ENCODE measurements around the gene NHS. TPM values are rescaled to one million over a fixed set of nuclear protein-coding genes. Genes with fewer than 3 reads are reported as not detected.

The NHS gene
- total and polyA plus RNA-seq, 5 donors from 2014 or later = 0.03 to 1.3 (median 0.05) TPM; not detected in 2

GRCh38 chrX:17552044-17552650, 177.1 kb downstream of the NHS start:
- Mint-ChIP-seq H3K4me3 (no peak overlapping the region), H3K4me1 (no peaks in the 10 kb centered on the region), H3K27ac (no peak overlapping the region), H3K36me3 (no peaks in the 10 kb centered on the region), H3K27me3 (no peaks in the 10 kb centered on the region), H3K9me3 (peaks cover 0 to 6% (median 0%) of the 10 kb centered on the region in 7 donors)
- H3K27me3 ChIP-seq (ENCODE audit: control insufficient read depth, insufficient read depth, low read length) = no peaks in the 10 kb centered on the region
- H3K36me3 ChIP-seq (ENCODE audit: control insufficient read depth, insufficient read depth, low read length) = no peaks in the 10 kb centered on the region
- ATAC-seq (ENCODE audit: low read depth in 2 of 2) = no peak
- H3K27ac ChIP-seq (ENCODE audit: insufficient read depth, low read length, poor library complexity, severe bottlenecking) = no peak overlapping the region
- no peaks in the 10 kb centered on the region for H3K9me3 ChIP-seq (ENCODE audit: control insufficient read depth in 2 of 2, low read length in 2 of 2)
- DNase-seq = no peak
- no peak overlapping the region for H3K4me3 ChIP-seq (ENCODE audit: low read depth, low read length)
- H3K4me1 ChIP-seq (ENCODE audit: control insufficient read depth, insufficient read depth, low read length, poor library complexity, severe bottlenecking) = no peaks in the 10 kb centered on the region

GRCh38 chrX:17553469-17553868, 178.5 kb downstream of the NHS start:
- H3K4me3 ChIP-seq (ENCODE audit: low read depth, low read length) = no peak overlapping the region
- Mint-ChIP-seq H3K27ac (no peak overlapping the region), H3K4me1 (no peaks in the 10 kb centered on the region), H3K36me3 (no peaks in the 10 kb centered on the region), H3K27me3 (no peaks in the 10 kb centered on the region), H3K9me3 (peaks cover 0 to 6% (median 0%) of the 10 kb centered on the region in 7 donors), H3K4me3 (no peak overlapping the region)
- ATAC-seq (ENCODE audit: low read depth in 2 of 2) (no peak), DNase-seq (no peak)
- no peaks in the 10 kb centered on the region for H3K36me3 ChIP-seq (ENCODE audit: control insufficient read depth, insufficient read depth, low read length)
- no peaks in the 10 kb centered on the region for H3K27me3 ChIP-seq (ENCODE audit: control insufficient read depth, insufficient read depth, low read length)
- no peaks in the 10 kb centered on the region for H3K9me3 ChIP-seq (ENCODE audit: control insufficient read depth in 2 of 2, low read length in 2 of 2)
- no peaks in the 10 kb centered on the region for H3K4me1 ChIP-seq (ENCODE audit: control insufficient read depth, insufficient read depth, low read length, poor library complexity, severe bottlenecking)
- no peak overlapping the region for H3K27ac ChIP-seq (ENCODE audit: insufficient read depth, low read length, poor library complexity, severe bottlenecking)

- Mint-ChIP-seq H3K27ac (no peak overlapping the region), H3K36me3 (no peaks in the 10 kb centered on the region)
- no peak for DNase-seq
These were observed 179.0 kb downstream of the NHS start for GRCh38 chrX:17553961-17554482.

GRCh38 chrX:17554914-17555313, 179.9 kb downstream of the NHS start:
- ATAC-seq (ENCODE audit: low read depth in 2 of 2) = no peak
- H3K36me3 Mint-ChIP-seq = no peaks in the 10 kb centered on the region
- Histone ChIP-seq H3K27ac (ENCODE audit: insufficient read depth, low read length, poor library complexity, severe bottlenecking) (no peak overlapping the region), H3K36me3 (ENCODE audit: control insufficient read depth, insufficient read depth, low read length) (no peaks in the 10 kb centered on the region), H3K9me3 (ENCODE audit: control insufficient read depth in 2 of 2, low read length in 2 of 2) (no peaks in the 10 kb centered on the region), H3K4me1 (ENCODE audit: control insufficient read depth, insufficient read depth, low read length, poor library complexity, severe bottlenecking) (no peaks in the 10 kb centered on the region), H3K4me3 (ENCODE audit: low read depth, low read length) (no peak overlapping the region), H3K27me3 (ENCODE audit: control insufficient read depth, insufficient read depth, low read length) (no peaks in the 10 kb centered on the region)
- peaks cover 0 to 7% (median 0%) of the 10 kb centered on the region in 7 donors for H3K9me3 Mint-ChIP-seq
- no peaks in the 10 kb centered on the region for H3K4me1 Mint-ChIP-seq
- no peak overlapping the region for H3K4me3 Mint-ChIP-seq
- H3K27me3 Mint-ChIP-seq = peaks cover 4% of the 10 kb centered on the region
- no peak overlapping the region for H3K27ac Mint-ChIP-seq
- no peak for DNase-seq

More at GRCh38 chrX:17553961-17554482, 179.0 kb downstream of the NHS start:
- H3K4me3 ChIP-seq (ENCODE audit: low read depth, low read length) = no peak overlapping the region
- no peaks in the 10 kb centered on the region for H3K9me3 ChIP-seq (ENCODE audit: control insufficient read depth in 2 of 2, low read length in 2 of 2)
- no peak overlapping the region for H3K27ac ChIP-seq (ENCODE audit: insufficient read depth, low read length, poor library complexity, severe bottlenecking)
- no peaks in the 10 kb centered on the region for H3K36me3 ChIP-seq (ENCODE audit: control insufficient read depth, insufficient read depth, low read length)
- no peaks in the 10 kb centered on the region for H3K27me3 ChIP-seq (ENCODE audit: control insufficient read depth, insufficient read depth, low read length)
- Mint-ChIP-seq H3K4me3 (no peak overlapping the region), H3K9me3 (peaks cover 0 to 6% (median 0%) of the 10 kb centered on the region in 7 donors), H3K27me3 (no peaks in the 10 kb centered on the region), H3K4me1 (no peaks in the 10 kb centered on the region)
- ATAC-seq (ENCODE audit: low read depth in 2 of 2) = no peak
- no peaks in the 10 kb centered on the region for H3K4me1 ChIP-seq (ENCODE audit: control insufficient read depth, insufficient read depth, low read length, poor library complexity, severe bottlenecking)

GRCh38 chrX:17555846-17556245, 180.8 kb downstream of the NHS start:
- no peak overlapping the region for H3K27ac Mint-ChIP-seq
- peaks cover 0 to 7% (median 0%) of the 10 kb centered on the region in 7 donors for H3K9me3 Mint-ChIP-seq
- no peaks in the 10 kb centered on the region for H3K27me3 ChIP-seq (ENCODE audit: control insufficient read depth, insufficient read depth, low read length)
- H3K4me3 ChIP-seq (ENCODE audit: low read depth, low read length) = no peak overlapping the region
- no peak for DNase-seq
- H3K27me3 Mint-ChIP-seq = peaks cover 4% of the 10 kb centered on the region
- no peaks in the 10 kb centered on the region for H3K4me1 Mint-ChIP-seq
- no peaks in the 10 kb centered on the region for H3K4me1 ChIP-seq (ENCODE audit: control insufficient read depth, insufficient read depth, low read length, poor library complexity, severe bottlenecking)
- H3K9me3 ChIP-seq (ENCODE audit: control insufficient read depth in 2 of 2, low read length in 2 of 2) = no peaks in the 10 kb centered on the region
- ATAC-seq (ENCODE audit: low read depth in 2 of 2) = no peak
- no peaks in the 10 kb centered on the region for H3K36me3 ChIP-seq (ENCODE audit: control insufficient read depth, insufficient read depth, low read length)
- no peaks in the 10 kb centered on the region for H3K36me3 Mint-ChIP-seq
- H3K27ac ChIP-seq (ENCODE audit: insufficient read depth, low read length, poor library complexity, severe bottlenecking) = no peak overlapping the region
- no peak overlapping the region for H3K4me3 Mint-ChIP-seq

GRCh38 chrX:17559728-17560379, 184.9 kb downstream of the NHS start:
- no peaks in the 10 kb centered on the region for H3K27me3 ChIP-seq (ENCODE audit: control insufficient read depth, insufficient read depth, low read length)
- peaks cover 0 to 7% (median 0%) of the 10 kb centered on the region in 7 donors for H3K9me3 Mint-ChIP-seq
- peaks cover 4% of the 10 kb centered on the region for H3K27me3 Mint-ChIP-seq
- no peaks in the 10 kb centered on the region for H3K36me3 ChIP-seq (ENCODE audit: control insufficient read depth, insufficient read depth, low read length)
- H3K4me3 ChIP-seq (ENCODE audit: low read depth, low read length) = no peak overlapping the region
- DNase-seq (no peak), ATAC-seq (ENCODE audit: low read depth in 2 of 2) (no peak)
- no peak overlapping the region for H3K27ac Mint-ChIP-seq
- H3K4me1 Mint-ChIP-seq = no peaks in the 10 kb centered on the region
- H3K9me3 ChIP-seq (ENCODE audit: control insufficient read depth in 2 of 2, low read length in 2 of 2) = no peaks in the 10 kb centered on the region
- no peaks in the 10 kb centered on the region for H3K4me1 ChIP-seq (ENCODE audit: control insufficient read depth, insufficient read depth, low read length, poor library complexity, severe bottlenecking)
- no peak overlapping the region for H3K27ac ChIP-seq (ENCODE audit: insufficient read depth, low read length, poor library complexity, severe bottlenecking)
- H3K4me3 Mint-ChIP-seq = no peak overlapping the region
- no peaks in the 10 kb centered on the region for H3K36me3 Mint-ChIP-seq

- Histone ChIP-seq H3K27ac (ENCODE audit: insufficient read depth, low read length, poor library complexity, severe bottlenecking) (no peak overlapping the region), H3K36me3 (ENCODE audit: control insufficient read depth, insufficient read depth, low read length) (no peaks in the 10 kb centered on the region), H3K27me3 (ENCODE audit: control insufficient read depth, insufficient read depth, low read length) (no peaks in the 10 kb centered on the region), H3K4me3 (ENCODE audit: low read depth, low read length) (no peak overlapping the region), H3K4me1 (ENCODE audit: control insufficient read depth, insufficient read depth, low read length, poor library complexity, severe bottlenecking) (no peaks in the 10 kb centered on the region), H3K9me3 (ENCODE audit: control insufficient read depth in 2 of 2, low read length in 2 of 2) (no peaks in the 10 kb centered on the region)
- Mint-ChIP-seq H3K4me3 (no peak overlapping the region), H3K27ac (no peak overlapping the region), H3K36me3 (no peaks in the 10 kb centered on the region), H3K9me3 (peaks cover 0 to 6% (median 0%) of the 10 kb centered on the region in 7 donors), H3K27me3 (peaks cover 4% of the 10 kb centered on the region), H3K4me1 (no peaks in the 10 kb centered on the region)
- no peak for DNase-seq
- ATAC-seq (ENCODE audit: low read depth in 2 of 2) = no peak
These were observed 185.4 kb downstream of the NHS start for GRCh38 chrX:17560385-17560784.

- no peaks in the 10 kb centered on the region for H3K27me3 ChIP-seq (ENCODE audit: control insufficient read depth, insufficient read depth, low read length)
- no peak for ATAC-seq (ENCODE audit: low read depth in 2 of 2)
- H3K4me1 ChIP-seq (ENCODE audit: control insufficient read depth, insufficient read depth, low read length, poor library complexity, severe bottlenecking) = no peaks in the 10 kb centered on the region
- H3K9me3 Mint-ChIP-seq = peaks cover 0 to 2% (median 0%) of the 10 kb centered on the region in 7 donors
- no peaks in the 10 kb centered on the region for H3K36me3 Mint-ChIP-seq
- H3K27ac Mint-ChIP-seq = no peak overlapping the region
- no peak overlapping the region for H3K4me3 ChIP-seq (ENCODE audit: low read depth, low read length)
- H3K36me3 ChIP-seq (ENCODE audit: control insufficient read depth, insufficient read depth, low read length) = no peaks in the 10 kb centered on the region
- peaks cover 4% of the 10 kb centered on the region for H3K27me3 Mint-ChIP-seq
- no peaks in the 10 kb centered on the region for H3K9me3 ChIP-seq (ENCODE audit: control insufficient read depth in 2 of 2, low read length in 2 of 2)
- no peak overlapping the region for H3K4me3 Mint-ChIP-seq
- H3K27ac ChIP-seq (ENCODE audit: insufficient read depth, low read length, poor library complexity, severe bottlenecking) = no peak overlapping the region
- DNase-seq = no peak
- H3K4me1 Mint-ChIP-seq = no peaks in the 10 kb centered on the region
These were observed 188.1 kb downstream of the NHS start for GRCh38 chrX:17563076-17563475.
